ENCODE measurements around the gene GCN1.

GRCh38 chr12:120194226-120194533 lies 335 bp downstream of the GCN1 start:
- TF ChIP-seq CTCF (IDR thresholded peaks at IDR 0.05; ENCODE audit: extremely low read depth in 1 of 2, insufficient read depth in 1 of 2, low read depth in 1 of 2, low read length in 2 of 2) = no peak
- no peak for TF ChIP-seq EZH2 (IDR thresholded peaks at IDR 0.05; ENCODE audit: borderline replicate concordance, low read depth, low read length, severe bottlenecking)
- TF ChIP-seq JUN (IDR thresholded peaks at IDR 0.05; ENCODE audit: borderline replicate concordance, insufficient read depth, insufficient read length, low read depth) = no peak
- no peak for TF ChIP-seq POLR2A (IDR thresholded peaks at IDR 0.05; ENCODE audit: low read depth, low read length)

Data from endothelial cell of umbilical vein (primary cell).